ENCODE measurements around the gene RPRD1A. TPM values are rescaled to one million over a fixed set of nuclear protein-coding genes. Genes with fewer than 3 reads are reported as not detected.

Gene RPRD1A
- total RNA-seq, 1 donor from 2014 or later: 41.3 TPM

GRCh38 chr18:35993013-35993412, 74.3 kb downstream of the RPRD1A start:
- DNase-seq (ENCODE audit: low read depth): no peak
- TF ChIP-seq CTCF (conservative IDR thresholded peaks at IDR 0.05; ENCODE audit: low read depth, low read length): no peak

DNA sequence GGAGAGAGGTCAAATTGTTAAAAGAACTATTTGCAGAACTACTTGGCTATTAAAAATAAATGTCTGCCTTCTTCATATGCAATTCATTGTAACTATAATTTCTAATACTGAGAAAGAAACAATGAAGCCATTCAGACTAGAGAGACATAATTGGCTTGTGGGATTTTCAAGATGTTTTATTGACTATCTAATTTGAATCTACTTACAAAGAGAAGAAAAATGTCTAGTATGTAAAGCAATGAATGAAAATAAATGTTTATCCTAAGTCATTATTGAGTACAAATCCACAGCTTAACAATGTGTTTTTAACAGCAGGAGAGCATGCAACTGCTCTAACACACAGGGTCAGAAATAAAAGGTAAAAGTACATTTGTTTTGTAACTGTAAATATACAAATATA, 75.7 kb downstream of the RPRD1A start:
- TF ChIP-seq CTCF (conservative IDR thresholded peaks at IDR 0.05; ENCODE audit: low read depth, low read length): no peak
- no peak for DNase-seq (ENCODE audit: low read depth)

More at GRCh38 chr18:35993013-35993412, 74.3 kb downstream of the RPRD1A start:
- no peak overlapping the region for H3K4me3 ChIP-seq (ENCODE audit: low read depth, low read length)

DNA sequence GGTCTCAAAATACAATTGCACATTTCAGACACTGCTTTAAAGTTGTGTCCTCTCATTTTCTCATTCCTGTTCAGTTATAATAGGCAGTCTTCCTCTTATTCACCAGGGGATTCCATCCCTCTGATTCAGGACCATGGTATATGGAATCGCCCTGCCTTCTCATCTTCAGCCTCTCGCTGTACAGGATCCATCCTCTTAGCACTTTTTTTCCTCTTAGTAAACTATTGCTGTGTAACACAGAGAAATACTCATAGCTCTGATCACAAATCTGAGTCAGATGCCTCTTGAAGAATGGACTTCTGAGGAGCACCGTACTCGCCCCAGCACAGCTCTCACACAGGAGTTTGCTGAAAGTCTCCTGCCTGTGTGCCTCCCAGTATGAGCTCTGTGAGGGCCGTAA, 83.5 kb downstream of the RPRD1A start:
- no peak overlapping the region for H3K4me3 ChIP-seq (ENCODE audit: low read depth, low read length)
- DNase-seq (ENCODE audit: low read depth): no peak
- TF ChIP-seq CTCF (conservative IDR thresholded peaks at IDR 0.05; ENCODE audit: low read depth, low read length): no peak

More for the DNA sequence above, 75.7 kb downstream of the RPRD1A start:
- no peak overlapping the region for H3K4me3 ChIP-seq (ENCODE audit: low read depth, low read length)

DNA sequence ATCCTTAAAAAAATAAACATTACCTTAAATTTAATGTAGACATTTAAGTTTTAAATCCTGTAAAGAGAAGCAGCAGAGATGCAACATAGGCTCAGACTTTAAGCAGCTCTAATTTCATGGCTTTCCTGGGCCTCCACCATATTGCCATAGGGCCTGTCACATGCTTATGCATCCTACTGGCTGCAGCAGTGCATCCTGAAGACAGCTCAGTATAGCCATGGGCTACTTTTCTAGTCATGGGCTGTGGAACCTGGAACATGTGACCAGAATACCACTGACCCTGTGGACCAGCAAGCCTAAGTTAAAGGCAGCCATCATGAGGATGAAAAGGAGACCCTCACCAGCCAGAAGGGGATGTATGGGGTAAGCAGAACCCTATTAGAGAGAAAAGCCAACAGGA, 84.2 kb downstream of the RPRD1A start:
- TF ChIP-seq CTCF (conservative IDR thresholded peaks at IDR 0.05; ENCODE audit: low read depth, low read length): no peak
- H3K4me3 ChIP-seq (ENCODE audit: low read depth, low read length): no peak overlapping the region
- DNase-seq (ENCODE audit: low read depth): no peak

- TF ChIP-seq CTCF (conservative IDR thresholded peaks at IDR 0.05; ENCODE audit: low read depth, low read length): no peak
- H3K4me3 ChIP-seq (ENCODE audit: low read depth, low read length): no peak overlapping the region
- DNase-seq (ENCODE audit: low read depth): no peak
Measured at GRCh38 chr18:35982409-35983114, 84.8 kb downstream of the RPRD1A start.

DNA sequence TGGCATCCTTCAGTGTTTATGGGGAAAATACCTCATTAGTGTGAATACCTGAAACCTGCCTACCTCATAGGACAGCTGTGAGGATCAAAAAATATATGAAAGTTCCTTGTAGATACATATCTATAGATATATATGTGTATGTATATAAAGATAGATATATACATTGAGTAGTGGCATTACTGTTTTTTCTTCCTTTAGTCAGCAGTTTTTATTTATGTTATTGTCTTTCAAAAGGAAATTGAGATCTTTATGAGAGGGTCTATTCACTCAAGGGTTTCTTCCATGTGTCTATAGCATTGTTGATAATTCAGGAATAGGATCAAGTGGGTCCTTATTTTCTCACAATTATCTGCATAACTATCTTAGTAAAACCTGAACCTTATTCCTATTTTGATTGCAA, 88.2 kb downstream of the RPRD1A start:
- TF ChIP-seq CTCF (conservative IDR thresholded peaks at IDR 0.05; ENCODE audit: low read depth, low read length): no peak
- H3K4me3 ChIP-seq (ENCODE audit: low read depth, low read length): no peak overlapping the region
- DNase-seq (ENCODE audit: low read depth): no peak

DNA sequence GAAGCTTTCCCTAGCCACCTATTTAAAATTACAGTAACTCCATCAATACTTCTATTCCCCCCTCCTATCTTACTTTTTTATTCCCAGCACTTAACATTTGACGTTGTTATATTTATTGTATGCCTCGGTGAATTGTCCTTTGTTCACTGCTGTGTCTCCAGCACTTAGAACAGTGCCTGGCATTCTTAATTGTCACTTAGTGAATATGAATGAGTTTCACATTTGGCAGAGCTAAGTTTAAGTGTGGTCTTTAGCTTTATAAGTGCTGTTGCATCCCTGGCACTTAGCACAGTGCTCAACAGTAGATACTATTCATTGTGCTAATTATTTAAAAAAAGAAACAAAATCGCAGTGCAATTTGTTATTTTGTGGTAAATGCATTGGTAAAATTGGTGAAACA, 93.2 kb downstream of the RPRD1A start:
- no peak overlapping the region for H3K4me3 ChIP-seq (ENCODE audit: low read depth, low read length)
- DNase-seq (ENCODE audit: low read depth): no peak

More for the DNA sequence above, 93.2 kb downstream of the RPRD1A start:
- TF ChIP-seq CTCF (conservative IDR thresholded peaks at IDR 0.05; ENCODE audit: low read depth, low read length): no peak

All from epithelial cell of proximal tubule (primary cell).